Stimulated activated CD4-positive, alpha-beta T cell treated with anti-CD3 and anti-CD28 coated beads, TNF-alpha, amount 100 ng/mL, for 4 hours (primary cell): ENCODE measurements around the gene MAN2A2.
"Not testable (repeated sequence)": the region's sequence is repeated elsewhere in the genome, so short reads cannot be mapped to it uniquely, and the experiment has no call there.

Source experiments
- DNase-seq, 3 experiments: peaks; one replicate each; pipeline ENCODE4 v3.0.0-alpha.2; 2020; ENCODE audit warnings: low read depth in 3 of 3

Gene MAN2A2

DNA sequence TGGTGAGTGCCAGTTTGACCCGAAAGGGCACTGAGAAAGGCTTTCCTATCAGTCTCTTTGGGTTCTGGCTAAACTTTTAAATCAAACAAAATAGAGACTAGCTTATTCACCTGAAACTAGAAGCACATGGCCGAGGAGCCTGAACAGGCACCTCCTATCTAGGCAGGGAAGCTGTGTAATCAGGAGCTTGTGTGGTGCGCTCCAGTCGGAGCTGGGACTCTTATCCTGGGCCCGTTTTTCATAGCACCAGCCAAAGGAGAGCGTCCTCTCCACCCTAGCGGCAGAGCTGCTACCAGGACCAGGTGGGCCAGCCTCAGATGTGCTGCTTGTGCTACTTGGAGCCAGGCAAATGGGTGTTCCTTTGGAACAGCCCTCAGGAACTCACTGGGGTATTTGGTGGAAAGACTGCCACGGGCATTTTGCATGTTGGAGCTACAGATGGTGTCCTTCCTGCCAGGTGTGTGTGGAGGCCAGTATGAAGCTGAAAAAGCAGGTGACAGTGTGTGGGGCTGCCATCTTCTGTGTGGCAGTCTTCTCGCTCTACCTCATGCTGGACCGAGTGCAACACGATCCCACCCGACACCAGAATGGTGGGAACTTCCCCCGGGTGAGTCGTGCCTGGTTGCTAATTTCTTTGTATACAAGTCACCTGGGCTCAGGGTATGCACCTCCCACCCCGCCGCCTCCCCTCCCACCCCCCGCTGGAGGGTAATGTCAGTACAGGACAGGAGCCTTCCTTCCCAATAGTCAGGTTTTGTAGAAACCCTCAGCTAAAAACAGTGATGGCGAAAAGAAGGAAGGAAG is 833 bp downstream of the MAN2A2 start:
- no peak for DNase-seq

DNA sequence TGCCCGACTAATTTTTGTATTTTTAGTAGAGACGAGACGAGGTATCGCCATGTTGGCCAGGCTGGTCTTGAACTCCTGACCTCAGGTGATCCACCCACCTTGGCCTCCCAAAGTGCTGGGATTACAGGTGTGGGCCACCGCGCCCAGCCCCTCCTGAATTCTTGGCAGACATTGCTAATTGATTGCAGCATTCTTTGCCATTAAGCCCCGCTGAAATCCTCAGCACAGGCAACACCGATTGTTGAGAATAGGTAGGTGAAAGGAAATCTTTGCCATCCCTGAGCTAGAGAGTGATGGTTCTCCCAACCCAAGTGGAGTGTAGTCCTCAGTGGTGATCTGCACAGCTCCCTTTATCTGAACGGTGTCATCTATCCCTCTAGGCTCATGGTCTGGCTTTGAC is 1.6 kb downstream of the MAN2A2 start:
- DNase-seq: no peak

DNA sequence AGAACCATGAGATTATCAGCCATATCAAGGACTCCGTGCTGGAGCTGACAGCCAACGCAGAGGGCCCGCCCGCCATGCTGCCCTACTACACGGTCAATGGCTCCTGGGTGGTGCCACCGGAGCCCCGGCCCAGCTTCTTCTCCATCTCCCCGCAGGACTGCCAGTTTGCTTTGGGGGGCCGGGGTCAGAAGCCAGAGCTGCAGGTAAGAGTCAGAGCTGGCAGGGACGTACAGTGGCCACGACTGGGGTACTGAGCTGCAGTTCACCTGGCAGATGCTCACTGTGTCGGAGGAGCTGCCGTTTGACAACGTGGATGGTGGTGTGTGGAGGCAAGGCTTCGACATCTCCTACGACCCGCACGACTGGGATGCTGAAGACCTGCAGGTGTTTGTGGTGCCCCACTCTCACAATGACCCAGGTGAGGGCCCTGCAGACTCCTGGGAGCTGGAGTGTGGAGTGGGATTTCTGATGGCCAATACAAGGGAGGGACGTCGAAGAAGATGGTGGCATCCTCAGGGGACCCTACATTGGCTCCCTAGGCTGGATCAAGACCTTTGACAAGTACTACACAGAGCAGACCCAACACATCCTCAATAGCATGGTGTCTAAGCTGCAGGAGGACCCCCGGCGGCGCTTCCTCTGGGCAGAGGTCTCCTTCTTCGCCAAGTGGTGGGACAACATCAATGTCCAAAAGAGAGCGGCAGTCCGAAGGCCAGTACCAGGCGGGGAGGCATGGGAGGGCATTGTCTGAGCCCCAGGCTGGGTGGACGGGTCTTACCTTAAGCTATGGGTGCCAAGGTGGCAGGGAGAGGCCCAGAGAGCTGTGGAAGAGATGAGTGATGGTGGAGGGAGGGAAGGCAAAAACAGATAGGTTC is 2.4 kb downstream of the MAN2A2 start:
- DNase-seq: no peak

DNA sequence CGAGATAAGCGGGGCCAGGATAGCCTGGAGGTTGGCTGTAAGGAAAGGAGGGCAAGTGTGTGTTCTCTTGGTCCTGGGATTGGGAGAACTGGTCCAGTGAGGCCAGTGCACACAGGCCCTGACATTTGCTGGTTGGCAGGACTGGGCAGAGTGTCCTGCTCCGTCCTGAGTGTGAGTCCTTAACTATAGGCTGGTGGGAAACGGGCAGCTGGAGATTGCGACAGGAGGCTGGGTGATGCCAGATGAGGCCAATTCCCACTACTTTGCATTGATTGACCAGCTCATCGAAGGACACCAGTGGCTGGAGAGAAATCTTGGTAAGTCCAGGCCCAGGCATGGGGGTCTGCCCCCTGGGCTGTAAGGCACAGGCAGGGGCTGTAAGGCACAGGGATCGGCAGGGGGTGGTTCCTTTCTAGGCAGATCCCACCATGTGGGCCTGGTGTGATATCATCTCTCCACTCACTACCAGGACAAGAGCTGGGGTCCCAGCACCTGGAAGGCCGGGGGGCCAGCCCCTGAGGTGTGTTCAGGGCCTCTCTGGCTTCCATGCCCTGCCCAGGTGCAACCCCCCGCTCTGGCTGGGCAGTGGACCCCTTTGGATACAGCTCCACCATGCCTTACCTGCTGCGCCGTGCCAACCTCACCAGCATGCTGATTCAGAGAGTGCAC is 3.2 kb downstream of the MAN2A2 start:
- no peak for DNase-seq

DNA sequence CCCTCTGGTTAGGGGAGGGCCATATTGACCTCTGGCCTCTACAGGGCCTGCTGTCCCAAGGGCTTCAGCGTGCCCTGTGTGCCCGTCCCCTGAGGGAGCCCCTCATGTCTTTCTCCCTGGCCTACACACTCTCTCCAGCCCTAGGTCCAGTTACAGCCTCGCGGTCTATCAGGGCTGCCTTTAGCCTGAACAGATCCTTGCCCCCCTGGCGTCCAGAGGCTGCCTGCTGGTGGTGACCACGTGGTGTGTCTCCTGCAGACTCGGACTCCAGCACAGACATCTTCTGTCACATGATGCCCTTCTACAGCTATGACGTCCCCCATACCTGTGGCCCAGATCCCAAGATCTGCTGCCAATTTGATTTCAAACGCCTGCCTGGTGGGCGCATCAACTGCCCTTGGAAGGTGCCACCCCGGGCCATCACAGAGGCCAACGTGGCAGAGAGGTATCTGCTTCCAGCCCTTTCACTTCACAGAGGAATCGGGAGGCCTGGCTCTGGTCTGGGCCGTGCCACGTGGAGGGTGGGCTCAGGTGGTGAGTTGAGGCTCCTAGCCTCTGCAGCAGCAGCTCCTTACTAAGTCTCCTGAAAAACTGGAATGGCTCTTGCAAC is 4.1 kb downstream of the MAN2A2 start:
- DNase-seq: no peak

DNA sequence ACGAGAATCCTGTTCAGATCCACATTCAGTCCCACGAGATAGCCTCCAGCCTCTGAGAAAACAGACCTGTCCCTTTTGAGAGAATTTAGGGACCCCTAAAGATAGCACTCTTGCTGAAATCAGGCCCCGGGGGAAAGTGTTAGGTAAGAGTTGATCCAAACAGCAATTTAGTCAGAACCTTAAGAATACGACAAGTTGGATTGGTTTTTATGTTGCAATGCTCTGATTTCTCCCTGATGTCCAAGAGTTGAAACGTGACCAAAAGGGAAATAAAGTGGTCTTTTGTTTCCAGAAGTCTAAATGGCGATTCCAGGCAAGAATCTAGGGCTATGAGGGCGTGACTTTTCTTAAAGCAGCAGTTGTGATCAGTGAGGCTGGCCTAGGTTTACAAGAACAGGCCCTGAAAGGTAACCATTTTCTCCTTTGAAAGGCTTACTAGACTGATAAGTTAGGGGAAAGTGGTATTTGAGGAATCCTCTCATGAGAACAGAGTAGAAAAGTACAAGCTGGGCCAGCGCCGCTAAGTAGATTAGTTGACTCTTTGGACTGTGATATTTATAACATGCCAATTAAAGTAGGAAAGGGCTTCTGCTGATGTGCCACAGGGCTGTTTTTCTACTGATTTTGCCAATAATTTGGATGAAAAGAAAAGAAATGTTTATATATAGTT is 4.9 kb downstream of the MAN2A2 start:
- no peak for DNase-seq

DNA sequence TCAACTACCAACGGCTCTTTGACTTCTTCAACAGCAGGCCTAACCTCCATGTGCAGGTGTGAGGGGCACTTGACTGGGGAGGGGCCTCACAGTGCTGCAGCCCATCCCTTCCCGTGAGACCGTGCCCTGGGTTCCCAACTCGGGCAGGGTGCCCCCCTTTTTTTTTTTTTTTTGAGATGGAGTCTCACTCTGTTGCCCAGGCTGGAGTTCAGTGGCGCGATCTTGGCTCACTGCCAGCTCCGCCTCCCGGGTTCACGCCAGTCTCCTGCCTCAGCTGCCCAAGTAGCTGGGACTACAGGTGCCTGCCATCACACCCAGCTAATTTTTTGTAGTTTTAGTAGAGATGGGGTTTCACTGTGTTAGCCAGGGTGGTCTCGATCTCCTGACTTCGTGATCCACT is 6.3 kb downstream of the MAN2A2 start:
- not testable (repeated sequence) for DNase-seq

DNA sequence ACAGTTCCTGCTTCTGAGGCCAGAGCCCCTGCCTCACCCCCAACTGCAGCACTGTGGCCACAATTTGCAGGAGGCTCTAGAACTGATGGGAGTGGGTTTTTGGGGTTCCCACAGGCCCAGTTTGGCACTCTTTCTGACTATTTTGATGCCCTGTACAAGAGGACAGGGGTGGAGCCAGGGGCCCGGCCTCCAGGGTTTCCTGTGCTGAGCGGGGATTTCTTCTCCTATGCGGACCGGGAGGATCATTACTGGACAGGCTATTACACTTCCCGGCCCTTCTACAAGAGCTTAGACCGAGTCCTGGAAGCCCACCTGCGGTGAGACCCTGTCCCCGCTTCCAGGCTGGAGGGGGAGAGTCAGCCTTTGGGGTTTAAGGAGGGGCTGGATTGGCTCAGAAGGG is 6.9 kb downstream of the MAN2A2 start:
- DNase-seq: no peak

DNA sequence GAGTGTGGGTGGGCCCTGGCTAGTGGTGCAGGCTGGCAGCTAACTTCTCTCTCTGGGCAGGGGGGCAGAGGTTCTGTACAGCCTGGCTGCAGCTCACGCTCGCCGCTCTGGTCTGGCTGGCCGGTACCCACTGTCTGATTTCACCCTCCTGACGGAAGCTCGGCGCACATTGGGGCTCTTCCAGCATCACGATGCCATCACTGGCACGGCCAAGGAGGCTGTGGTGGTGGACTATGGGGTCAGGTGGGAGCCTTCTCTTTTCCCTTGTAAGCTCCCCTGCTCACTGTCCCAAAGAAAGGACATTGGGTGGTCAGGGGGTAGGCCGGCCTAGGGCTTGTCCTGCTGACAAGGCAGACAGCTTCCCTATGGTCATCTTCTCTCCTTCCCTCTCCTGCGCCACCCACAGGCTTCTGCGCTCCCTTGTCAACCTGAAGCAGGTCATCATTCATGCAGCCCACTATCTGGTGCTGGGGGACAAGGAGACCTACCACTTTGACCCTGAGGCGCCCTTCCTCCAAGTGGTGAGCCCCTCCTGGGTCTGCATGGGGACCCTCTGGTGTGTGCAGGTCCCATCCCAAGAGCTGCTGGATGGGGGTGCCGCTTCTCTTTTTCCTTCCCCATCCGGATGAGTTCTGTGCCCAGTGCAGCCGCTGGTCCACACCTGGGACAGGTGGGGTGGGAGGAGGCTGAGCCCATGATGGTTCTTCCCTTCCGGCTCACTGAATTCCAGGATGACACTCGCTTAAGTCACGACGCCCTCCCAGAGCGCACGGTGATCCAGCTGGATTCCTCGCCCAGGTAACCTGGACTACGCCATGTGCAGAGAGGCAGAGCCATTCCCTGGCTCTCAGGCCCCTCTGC is 7.6 kb downstream of the MAN2A2 start:
- DNase-seq: no peak

DNA sequence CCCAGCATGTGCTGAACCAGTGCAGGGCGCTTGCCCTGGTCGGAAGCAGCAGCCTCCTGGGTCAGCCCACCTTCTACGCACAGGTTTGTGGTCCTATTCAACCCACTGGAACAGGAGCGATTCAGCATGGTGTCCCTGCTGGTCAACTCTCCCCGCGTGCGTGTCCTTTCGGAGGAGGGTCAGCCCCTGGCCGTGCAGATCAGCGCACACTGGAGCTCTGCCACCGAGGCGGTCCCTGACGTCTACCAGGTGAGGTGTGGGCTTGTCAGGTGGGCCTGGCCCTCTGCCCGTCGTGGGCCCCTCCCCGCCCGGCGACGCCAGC is 8.2 kb downstream of the MAN2A2 start:
- no peak for DNase-seq

DNA sequence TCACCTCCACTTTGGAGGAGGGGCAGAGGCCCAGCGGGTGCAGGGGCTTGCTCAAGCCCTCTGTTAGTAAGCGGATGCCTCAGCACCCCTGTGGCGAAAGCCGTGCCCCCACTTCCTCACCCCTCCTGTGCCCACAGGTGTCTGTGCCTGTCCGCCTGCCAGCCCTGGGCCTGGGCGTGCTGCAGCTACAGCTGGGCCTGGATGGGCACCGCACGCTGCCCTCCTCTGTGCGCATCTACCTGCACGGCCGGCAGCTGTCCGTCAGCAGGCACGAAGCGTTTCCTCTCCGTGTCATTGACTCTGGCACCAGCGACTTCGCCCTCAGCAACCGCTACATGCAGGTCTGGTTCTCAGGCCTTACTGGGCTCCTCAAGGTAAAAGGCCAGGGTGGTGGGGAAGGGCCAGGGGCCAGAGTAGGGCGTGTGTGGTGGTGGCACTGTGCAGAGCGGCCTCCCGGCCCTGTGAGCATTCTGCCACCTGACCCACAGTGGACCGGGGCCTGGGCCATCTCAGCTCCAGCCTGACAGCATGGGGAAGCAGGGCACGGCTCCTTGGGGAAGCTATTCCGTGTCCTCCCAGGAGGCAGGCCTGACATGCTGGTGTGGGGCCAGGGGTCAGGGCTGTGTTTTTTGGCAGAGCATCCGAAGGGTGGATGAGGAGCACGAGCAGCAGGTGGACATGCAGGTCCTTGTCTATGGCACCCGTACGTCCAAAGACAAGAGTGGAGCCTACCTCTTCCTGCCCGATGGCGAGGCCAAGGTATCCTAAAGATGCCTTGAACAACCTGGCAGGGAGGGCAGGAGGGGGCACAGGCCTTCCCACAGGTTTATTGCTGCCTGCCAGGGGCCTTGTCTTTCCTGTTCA is 9.0 kb downstream of the MAN2A2 start:
- no peak for DNase-seq

DNA sequence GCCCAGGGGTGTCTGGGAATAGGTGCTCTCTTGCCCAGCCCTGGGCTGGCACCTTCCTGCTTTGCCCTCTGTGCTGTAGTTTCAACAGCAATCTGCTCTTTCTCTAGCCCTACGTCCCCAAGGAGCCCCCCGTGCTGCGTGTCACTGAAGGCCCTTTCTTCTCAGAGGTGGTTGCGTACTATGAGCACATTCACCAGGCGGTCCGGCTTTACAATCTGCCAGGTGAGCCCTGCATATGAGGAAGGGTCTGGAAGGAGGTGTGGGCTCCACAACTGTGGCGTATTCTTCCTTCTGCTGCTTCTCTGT is 9.6 kb downstream of the MAN2A2 start:
- DNase-seq: no peak

DNA sequence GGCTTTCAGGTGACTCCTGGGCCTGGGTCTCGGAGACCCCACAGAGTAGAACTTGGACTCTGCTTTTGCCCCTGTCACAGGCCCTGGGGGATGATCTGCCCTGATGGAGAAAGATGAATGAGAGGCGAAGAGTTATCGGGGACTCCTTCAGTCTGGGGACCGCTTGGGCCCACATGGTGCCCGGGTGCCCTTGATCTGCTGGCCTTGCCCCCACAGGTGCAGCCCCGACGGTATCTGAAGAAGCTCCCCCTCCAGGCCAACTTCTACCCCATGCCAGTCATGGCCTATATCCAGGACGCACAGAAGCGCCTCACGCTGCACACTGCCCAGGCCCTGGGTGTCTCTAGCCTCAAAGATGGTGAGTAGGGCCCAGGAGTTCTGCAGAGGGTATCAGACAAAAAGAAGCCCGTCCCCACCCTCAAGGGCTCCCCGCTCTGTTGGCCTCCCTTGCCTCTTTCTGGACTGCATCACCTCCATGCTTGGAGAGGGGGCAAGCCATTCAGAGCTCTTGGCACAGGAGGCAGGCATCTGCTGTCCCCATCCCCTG is 10.4 kb downstream of the MAN2A2 start:
- DNase-seq: no peak

DNA sequence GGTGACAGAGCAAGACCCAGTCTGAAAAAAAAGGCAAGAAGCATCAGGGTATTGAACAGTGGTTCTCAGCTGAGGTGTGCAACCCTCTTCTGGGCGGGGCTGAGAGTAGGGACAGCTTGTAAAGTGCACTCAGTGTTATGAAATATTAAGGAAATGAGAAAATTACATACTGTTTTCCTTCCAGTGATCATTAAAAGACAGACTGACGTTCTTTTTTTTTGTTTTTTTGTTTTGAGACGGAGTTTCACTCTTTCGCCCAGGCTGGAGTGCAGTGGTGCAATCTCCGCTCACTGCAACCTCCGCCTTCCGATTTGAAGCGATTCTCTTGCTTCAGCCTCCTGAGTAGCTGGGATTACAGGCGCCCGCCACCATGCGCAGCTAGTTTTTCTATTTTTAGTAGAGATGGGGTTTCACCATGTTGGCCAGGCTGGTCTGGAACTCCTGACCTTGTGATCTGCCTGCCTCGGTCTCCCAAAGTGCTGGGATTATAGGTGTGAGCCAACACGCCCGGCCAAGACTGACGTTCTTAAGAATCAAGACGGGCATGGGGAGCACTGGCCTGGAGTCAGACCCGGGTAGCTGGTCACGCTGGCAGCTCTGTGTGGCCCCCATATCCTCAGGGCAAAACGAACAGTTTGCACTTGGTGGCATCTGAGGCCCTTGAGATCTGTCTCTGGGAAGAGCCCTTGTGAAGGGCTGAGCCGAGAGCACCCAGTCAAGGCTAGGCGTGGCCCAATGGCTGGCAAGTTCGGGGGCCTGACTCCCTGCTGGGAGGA is 11.4 kb downstream of the MAN2A2 start:
- no peak for DNase-seq

DNA sequence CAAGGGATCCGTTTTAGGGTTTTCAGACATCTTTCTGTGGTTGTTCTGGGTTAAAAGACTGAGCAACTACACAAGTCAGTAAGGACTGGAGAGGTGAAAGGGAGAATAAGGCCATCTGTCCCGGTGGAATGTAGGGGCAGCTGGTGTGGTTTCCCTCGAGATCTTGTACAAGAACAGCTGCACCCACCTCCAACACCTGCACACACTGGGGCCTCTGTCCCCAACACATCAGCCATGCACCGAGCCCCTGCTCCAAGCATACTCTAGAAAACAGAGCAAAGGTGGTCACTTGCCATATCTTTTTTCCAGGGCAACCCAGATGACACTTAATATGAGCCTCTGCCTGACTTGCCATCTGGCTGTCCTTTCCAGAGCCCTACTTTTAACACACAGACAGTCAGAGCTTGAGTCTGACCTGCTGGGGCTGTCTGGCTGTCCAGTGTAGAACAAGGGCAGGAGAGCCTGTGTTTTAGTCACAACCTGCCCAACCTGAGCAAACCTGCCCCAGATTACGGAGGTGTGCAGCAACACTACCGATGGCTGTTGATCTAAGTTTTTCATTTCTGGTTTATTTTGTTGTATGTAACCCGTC is 12.2 kb downstream of the MAN2A2 start:
- no peak for DNase-seq

DNA sequence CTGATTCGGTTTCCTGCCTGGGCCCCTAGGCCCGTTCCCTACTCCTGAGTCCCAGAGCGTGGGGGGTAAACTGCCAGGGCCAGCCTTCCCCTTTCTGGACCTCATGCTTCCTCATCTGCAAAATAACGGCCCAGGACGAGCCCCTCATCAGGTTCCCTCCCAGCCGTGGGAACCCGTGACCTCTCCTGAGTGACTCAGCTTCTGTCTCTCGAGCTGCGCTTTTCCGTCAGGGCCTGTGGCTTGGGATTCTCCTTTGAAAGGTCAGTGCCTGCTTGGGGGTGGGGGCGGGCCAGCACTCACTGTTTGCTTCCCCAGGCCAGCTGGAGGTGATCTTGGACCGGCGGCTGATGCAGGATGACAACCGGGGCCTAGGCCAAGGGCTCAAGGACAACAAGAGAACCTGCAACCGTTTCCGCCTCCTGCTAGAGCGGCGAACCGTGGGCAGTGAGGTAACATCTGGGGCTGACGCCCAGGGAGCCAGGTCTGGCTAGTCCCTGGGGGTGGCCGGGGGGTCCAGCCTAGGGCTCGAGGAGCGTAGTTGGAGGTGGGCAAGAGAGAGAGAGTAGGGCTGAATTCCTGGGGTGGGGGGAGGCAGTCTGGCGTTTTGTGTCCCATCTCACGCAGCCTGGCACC is 12.8 kb downstream of the MAN2A2 start:
- no peak for DNase-seq

DNA sequence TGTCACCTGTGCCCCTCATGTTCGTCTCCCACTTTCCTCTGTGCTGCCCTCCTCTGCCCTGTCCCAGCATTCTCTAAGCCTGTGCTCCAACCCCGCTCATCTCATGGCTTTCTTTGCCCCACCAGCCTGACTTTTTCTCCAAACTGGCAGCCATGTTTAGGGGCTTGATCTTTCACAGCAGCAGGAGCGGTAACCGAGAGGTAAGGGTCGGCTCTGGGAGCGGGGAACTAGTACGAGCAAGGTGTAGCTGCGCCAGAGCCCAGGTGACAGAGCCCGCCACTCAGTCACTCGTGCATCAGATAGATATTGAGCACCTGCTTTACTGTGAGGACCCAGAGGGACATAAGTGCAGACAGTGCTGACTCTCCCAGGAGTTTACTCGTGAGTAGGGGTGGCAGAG is 13.4 kb downstream of the MAN2A2 start:
- no peak for DNase-seq

DNA sequence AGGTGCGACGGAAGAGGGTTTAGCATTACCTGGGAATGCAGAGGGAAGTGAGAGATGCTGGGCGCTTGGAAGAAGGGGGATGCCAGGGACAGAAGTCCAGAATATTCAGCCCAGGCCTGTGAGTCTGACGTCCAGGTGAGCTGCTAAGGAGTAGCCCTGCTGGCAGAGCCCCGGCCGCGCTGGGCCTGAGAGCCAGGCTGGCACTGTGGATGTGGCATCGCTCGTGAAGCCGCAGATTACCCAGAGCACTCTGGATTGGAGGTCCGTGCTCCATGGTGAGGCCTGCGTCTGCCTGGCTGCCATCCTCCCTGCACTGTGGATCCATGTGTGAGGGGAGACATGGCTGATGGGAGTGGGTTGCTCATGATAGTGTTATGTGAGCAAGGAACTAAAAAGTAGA is 14.5 kb downstream of the MAN2A2 start:
- no peak for DNase-seq
